ENCODE results near the gene GPR15LG. TPM values are rescaled to one million over a fixed set of nuclear protein-coding genes. Genes with fewer than 3 reads are reported as not detected.
"Not testable (repeated sequence)": the region's sequence is repeated elsewhere in the genome, so short reads cannot be mapped to it uniquely, and the experiment has no call there.

Gene GPR15LG
- total RNA-seq, 2 donors from 2014 or later: not detected

DNA sequence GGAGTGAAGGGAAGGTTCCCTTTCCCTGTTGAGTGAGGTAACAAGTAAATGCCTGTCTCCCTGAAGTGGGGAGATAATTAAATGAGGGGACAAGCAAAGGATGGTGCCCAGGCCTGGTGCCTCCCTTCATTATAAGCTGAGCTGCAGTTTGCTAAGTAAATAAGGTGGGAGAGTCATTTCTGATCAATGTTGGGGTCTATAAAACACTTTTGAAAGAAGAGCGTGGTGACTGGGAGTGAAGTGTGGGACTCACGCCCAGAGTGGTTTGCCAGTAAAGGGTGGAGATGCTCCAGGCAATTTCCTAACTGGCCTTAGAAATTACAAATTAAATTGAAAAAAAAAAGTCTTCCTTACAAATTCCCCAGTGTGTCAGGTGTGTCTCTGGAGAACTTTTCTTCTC lies 9.6 kb upstream of the GPR15LG start:
- DNase-seq: no peak
- H3K36me3 ChIP-seq (replicated peaks in 1 of 2; ENCODE audit: insufficient read depth in 1 of 2, low read depth in 2 of 2): no peaks in the 10 kb centered on the region
- 53 to 67% methylated on average over 2 of the region's 2 CpGs for WGBS, 2 donors
- no peaks in the 10 kb centered on the region for H3K4me1 ChIP-seq
- no peak overlapping the region for H3K27ac ChIP-seq
- no peaks in the 10 kb centered on the region for H3K27me3 ChIP-seq
- no peak for ATAC-seq
- peaks cover 0 to 9% (median 0%) of the 10 kb centered on the region in 3 donors for H3K9me3 ChIP-seq
- no peak overlapping the region for H3K4me3 ChIP-seq
- no peak for TF ChIP-seq POLR2A (IDR thresholded peaks at IDR 0.05)
- TF ChIP-seq, protein P1, sequence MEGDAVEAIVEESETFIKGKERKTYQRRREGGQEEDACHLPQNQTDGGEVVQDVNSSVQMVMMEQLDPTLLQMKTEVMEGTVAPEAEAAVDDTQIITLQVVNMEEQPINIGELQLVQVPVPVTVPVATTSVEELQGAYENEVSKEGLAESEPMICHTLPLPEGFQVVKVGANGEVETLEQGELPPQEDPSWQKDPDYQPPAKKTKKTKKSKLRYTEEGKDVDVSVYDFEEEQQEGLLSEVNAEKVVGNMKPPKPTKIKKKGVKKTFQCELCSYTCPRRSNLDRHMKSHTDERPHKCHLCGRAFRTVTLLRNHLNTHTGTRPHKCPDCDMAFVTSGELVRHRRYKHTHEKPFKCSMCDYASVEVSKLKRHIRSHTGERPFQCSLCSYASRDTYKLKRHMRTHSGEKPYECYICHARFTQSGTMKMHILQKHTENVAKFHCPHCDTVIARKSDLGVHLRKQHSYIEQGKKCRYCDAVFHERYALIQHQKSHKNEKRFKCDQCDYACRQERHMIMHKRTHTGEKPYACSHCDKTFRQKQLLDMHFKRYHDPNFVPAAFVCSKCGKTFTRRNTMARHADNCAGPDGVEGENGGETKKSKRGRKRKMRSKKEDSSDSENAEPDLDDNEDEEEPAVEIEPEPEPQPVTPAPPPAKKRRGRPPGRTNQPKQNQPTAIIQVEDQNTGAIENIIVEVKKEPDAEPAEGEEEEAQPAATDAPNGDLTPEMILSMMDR (IDR thresholded peaks at IDR 0.05): no peak
- intact Hi-C loops (cut with DNase I): no loop called here

DNA sequence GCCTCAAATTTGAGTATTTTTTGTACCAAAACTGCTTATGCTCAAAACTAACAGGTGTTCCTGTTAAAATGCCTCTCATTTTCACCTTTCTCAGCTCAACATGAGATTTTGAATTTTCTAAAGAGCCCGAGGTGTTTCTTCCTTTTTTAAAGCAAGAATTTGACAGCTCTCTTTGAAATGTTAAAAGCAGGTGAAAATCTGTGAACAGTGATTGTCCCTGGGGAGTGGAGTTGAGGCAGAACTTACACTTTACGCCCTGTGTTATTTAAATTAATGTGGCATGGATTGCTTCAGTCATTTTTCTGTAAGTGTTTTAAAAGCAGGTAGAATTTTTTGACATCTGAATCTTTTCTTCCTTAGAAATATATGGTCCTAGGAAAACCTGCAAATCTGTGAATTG lies 9.2 kb upstream of the GPR15LG start:
- Histone ChIP-seq H3K4me1 (no peaks in the 10 kb centered on the region), H3K36me3 (replicated peaks in 1 of 2; ENCODE audit: insufficient read depth in 1 of 2, low read depth in 2 of 2) (no peaks in the 10 kb centered on the region), H3K4me3 (no peak overlapping the region), H3K27me3 (no peaks in the 10 kb centered on the region), H3K9me3 (peaks cover 0 to 9% (median 0%) of the 10 kb centered on the region in 3 donors), H3K27ac (no peak overlapping the region)
- no peak for ATAC-seq
- intact Hi-C loops (cut with DNase I): no loop called here
- DNase-seq: no peak
- WGBS, 2 donors: 39 to 44% methylated on average over 2 of the region's 2 CpGs
- TF ChIP-seq POLR2A (IDR thresholded peaks at IDR 0.05): no peak
- TF ChIP-seq, protein P1 (IDR thresholded peaks at IDR 0.05): no peak

DNA sequence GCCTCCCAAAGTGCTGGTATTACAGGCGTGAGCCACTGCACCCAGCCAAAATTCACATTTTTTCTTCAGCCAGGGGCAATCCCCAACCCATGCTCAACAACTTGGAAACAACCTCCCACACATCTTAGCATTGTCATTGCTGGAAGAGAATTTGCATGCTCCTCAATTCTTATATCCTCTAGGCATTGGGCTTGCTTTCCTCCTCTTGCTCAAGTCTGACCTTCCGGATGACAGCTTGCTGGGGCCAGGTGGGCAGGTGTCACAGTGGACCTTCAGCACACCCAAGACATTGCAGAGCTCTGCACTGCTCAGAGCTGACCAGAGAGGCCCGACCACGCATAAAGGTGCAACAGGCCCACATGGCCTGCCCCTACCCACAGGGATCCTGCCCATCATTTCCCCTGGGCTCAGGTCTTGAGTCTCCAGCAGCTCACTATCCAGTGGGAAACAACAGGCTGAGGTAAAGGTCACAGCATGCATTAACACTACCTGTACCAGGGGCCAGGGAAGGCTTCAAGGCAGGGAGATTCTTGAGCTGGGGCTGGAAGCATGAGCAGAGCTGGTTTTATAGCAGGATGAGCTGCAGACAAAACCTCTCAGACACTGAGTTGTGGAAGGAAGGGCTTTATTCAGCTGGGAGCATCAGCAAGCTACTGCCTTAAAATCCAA lies 6.8 kb upstream of the GPR15LG start:
- Histone ChIP-seq H3K36me3 (replicated peaks in 1 of 2; ENCODE audit: insufficient read depth in 1 of 2, low read depth in 2 of 2) (no peaks in the 10 kb centered on the region), H3K27me3 (no peaks in the 10 kb centered on the region), H3K4me1 (no peaks in the 10 kb centered on the region), H3K4me3 (no peak overlapping the region), H3K9me3 (peaks cover 0 to 9% (median 0%) of the 10 kb centered on the region in 3 donors), H3K27ac (no peak overlapping the region)
- intact Hi-C loops (cut with DNase I): no loop called here
- 84 to 94% methylated on average over 2 to 4 of the region's 4 CpGs for WGBS, 2 donors
- DNase-seq: no peak
- TF ChIP-seq POLR2A (IDR thresholded peaks at IDR 0.05): no peak
- TF ChIP-seq, protein P1 (IDR thresholded peaks at IDR 0.05): no peak
- no peak for ATAC-seq

DNA sequence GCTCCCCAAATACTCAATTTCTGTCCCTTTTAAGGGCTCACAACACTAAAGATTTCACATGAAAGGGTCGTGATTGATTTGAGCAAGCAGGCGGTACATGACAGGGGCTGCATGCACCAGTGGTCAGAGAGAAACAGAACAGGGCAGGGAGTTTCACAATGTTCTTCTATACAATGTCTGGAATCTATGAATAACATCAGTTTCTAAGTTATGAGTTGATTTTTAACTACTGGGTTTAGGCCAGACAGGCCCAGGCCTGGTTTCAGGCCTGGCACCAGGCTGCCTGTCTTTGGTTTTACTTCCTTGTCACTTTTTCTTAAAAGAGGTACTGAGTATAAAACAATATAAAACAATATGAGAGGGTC lies 6.3 kb upstream of the GPR15LG start:
- H3K4me1 ChIP-seq; H3K36me3 ChIP-seq (replicated peaks in 1 of 2; ENCODE audit: insufficient read depth in 1 of 2, low read depth in 2 of 2); H3K9me3 ChIP-seq; DNase-seq; ATAC-seq; H3K27me3 ChIP-seq; H3K4me3 ChIP-seq; H3K27ac ChIP-seq; intact Hi-C loops (cut with DNase I): not testable (repeated sequence)
- 83 to 90% methylated on average over 2 of the region's 2 CpGs for WGBS, 2 donors

DNA sequence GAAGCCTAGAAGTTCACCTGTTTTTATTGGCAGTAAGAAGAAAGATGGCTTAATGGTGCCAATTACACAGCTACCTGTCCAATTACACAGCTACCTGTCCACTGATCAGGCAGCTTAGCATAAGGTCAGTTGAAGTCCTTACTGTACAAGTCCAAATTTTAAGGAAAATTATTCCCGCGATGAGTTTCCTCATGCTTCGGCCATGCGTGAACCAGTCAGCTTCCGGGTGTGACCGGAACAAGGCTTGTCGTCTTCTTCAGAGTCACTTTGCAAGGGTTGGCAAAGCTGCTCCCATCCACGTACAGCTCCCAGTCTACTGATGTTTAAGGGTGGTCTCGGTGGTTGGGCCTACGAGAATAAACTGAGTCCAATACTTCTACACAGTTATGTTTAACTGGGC lies 5.2 kb upstream of the GPR15LG start:
- H3K36me3 ChIP-seq (replicated peaks in 1 of 2; ENCODE audit: insufficient read depth in 1 of 2, low read depth in 2 of 2); H3K4me3 ChIP-seq; H3K9me3 ChIP-seq; H3K27ac ChIP-seq; DNase-seq; H3K27me3 ChIP-seq; ATAC-seq; H3K4me1 ChIP-seq; intact Hi-C loops (cut with DNase I): not testable (repeated sequence)
- WGBS, 2 donors: 89 to 96% methylated on average over 10 of the region's 10 CpGs

DNA sequence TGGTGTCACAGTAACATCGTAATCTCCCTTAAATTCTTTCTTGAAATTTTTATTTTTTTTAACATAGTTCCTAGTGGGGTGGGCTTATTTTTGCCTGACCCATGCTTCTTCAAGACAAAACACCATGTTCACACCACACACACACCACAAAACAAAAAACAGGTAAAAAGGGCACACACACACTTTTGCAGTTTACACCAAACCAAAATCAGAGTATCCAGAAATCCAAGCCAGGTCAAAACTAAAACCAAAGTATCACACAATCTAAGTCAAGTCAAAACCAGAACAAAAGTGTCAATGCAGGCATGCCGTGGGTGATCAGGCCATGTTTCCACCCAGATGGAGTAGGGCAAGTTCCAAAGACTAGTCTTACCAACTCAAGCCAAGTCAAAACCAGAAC lies 2.4 kb upstream of the GPR15LG start:
- H3K9me3 ChIP-seq; ATAC-seq; H3K27me3 ChIP-seq; DNase-seq; H3K27ac ChIP-seq; H3K36me3 ChIP-seq (replicated peaks in 1 of 2; ENCODE audit: insufficient read depth in 1 of 2, low read depth in 2 of 2); H3K4me1 ChIP-seq; H3K4me3 ChIP-seq; intact Hi-C loops (cut with DNase I): not testable (repeated sequence)
- WGBS, 2 donors: 79 to 90% methylated on average over 1 to 2 of the region's 2 CpGs

DNA sequence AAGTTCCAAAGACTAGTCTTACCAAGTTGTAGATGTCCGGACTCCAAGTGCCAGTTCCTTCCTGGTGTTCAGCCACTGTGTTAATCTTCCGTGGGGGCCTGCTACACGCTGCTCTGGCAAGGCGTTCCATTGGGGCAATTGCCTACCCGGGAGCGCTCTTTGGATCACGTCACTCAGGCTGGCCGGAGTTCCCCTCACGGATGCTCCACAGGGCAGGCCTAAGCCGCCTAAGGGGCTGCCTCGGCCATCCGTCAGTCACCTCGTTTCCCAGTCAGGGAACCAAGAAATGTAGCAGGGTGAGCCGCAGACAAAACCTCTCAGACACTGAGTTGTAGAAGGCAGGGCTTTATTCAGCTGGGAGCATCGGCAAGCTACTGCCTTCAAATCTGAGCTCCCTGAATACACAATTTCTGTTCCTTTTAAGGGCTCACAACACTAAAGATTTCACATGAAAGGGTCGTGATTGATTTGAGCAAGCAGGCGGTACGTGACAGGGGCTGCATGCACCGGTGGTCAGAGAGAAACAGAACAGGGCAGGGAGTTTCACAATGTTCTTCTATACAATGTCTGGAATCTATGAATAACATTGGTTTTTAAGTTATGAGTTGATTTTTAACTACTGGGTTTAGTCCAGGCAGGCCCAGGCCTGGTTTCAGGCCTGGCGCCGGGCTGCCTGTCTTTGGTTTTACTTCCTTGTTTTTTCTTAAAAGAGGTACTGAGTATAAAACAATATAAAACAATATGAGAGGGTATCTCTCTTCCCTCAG lies 1.7 kb upstream of the GPR15LG start:
- WGBS, 2 donors: 71 to 83% methylated on average over 11 to 21 of the region's 21 CpGs
- peak overlapping the region in 2 of 4 donors; percentile 2 to 48 for H3K27ac ChIP-seq
- H3K4me3 ChIP-seq; H3K36me3 ChIP-seq (replicated peaks in 1 of 2; ENCODE audit: insufficient read depth in 1 of 2, low read depth in 2 of 2); H3K4me1 ChIP-seq; H3K9me3 ChIP-seq; H3K27me3 ChIP-seq; intact Hi-C loops (cut with DNase I); ATAC-seq; DNase-seq: not testable (repeated sequence)

Data from body of pancreas (tissue), 4 donors.